Activated CD8-positive, alpha-beta memory T cell treated with anti-CD3 and anti-CD28 coated beads, Interleukin-2, amount 50 U/mL, for 4 hours (primary cell): Measurements from ENCODE around the gene CCDC12.

Source experiments
- DNase-seq: peaks from one replicate; pipeline ENCODE4 v3.0.0-alpha.2; 2020

The CCDC12 gene

DNA sequence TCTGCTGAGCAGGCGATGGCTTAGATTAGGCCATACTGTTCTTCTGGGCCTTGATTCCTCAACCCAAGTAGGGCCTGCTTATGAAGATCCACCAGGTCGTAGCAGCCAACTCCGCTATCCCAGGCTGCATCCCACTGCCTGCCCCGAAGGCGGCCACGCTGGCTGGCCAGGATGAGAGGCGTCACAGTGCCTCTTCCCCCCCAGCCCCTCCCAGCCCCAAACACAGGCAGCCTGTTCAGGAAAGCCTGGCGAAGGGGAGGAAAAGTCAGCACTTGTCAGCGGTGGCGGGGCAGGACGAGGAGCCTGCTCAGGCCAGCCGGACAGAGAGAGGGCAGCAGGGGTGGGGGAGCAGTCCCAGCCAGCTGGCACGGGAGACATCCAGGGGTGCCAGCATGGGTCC is 87.8 kb downstream of the CCDC12 start:
- no peak for DNase-seq

DNA sequence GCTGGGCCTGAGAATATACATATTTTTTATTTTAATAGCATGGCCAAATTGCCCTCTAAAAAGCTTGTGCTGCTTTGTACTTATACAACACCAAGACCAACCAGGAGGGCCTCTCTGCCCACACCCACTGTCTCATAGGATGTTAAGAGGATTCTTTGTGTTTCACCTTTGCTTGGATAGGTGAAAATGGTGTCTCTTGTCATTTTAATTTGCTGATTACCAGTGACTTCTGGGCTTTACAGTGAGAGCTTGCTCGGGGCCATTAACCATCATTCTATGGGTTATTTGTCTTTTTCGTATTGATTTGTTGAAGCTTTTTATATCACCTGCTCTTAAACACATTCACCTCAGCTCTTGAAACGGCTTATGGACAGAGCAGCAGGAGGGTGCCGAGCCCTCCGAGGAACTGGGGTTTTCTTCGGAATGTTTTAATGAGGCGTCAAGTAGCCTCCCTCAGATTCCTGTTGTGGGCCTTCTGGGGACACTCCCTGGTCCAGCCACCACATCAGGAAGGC is 88.5 kb downstream of the CCDC12 start:
- DNase-seq, result no peak

DNA sequence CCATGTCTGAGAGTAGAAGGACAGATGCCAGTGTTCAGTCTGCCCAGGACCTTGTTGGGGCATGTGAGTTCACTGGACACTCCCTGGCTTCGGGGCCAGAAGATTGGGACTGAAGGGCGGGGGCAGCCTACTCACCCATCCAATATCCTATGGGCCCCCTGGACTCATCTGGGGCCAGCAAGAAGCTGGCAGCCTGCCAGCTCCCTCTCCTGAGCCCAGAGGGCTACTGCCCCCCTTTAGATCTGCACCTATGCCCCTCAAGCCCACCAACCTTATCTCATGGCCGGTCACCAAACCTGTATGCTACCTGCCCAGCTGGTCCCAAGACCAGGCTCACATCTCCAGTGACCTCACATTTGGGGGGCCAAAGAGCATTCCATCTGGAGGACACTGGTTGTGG is 90.9 kb downstream of the CCDC12 start:
- DNase-seq, result no peak

DNA sequence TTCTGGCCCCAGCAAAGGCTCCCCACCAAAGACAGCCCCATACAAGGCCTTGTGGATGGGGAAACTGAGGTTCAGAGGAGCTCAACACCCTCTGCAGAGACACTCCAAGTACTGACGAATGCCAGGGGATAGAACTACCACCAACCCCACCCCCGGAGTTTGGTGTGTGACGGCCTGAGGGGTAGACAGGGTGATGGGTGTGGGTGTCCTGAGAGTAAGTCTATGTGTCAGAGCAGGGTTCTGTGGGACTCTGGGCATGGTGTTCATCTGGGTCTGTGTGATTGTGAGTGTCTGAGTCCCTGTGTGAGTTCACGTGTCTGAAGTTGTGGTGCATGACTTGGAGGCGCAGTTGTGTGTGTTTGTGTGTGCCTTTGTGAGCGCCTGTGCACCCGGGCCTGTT is 91.6 kb downstream of the CCDC12 start:
- DNase-seq, result no peak

DNA sequence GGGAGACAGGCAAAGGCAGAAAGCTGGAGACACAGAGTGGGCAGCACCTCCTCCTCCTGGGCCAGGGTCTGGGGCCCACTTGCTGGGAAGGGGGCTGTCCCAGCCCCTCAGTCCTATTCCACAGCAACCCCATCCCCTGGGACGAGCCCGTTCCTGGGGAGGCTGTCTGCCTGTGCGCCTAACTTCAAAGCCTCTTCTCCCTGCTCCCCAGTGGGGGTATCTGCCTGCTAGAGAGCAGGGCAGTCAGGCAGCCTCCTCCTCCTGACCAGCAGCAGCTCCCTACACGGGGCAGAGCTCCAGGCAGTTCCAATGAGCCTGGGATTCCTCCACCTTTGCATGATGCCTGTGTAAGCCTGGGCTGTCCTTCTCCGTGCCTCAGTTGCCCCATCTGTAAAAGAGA is 92.1 kb downstream of the CCDC12 start:
- DNase-seq, result no peak

DNA sequence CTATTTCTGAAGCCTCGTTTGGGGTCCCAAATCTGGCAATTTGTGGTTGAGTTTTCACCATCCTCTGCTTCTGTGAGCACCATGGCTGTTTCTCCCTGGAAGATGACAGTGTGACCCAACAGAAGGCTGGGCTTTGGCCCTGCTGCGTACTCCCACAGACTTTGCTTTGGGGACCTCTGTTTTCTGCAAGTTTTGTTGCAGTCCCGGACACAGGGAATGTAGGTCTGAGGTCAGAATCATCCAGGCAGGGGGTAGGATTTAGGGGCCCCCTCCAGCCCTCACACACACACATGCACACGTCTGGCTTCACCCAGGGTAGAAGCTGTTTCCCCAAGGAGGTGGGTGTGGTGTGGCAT is 92.7 kb downstream of the CCDC12 start:
- DNase-seq, result no peak

DNA sequence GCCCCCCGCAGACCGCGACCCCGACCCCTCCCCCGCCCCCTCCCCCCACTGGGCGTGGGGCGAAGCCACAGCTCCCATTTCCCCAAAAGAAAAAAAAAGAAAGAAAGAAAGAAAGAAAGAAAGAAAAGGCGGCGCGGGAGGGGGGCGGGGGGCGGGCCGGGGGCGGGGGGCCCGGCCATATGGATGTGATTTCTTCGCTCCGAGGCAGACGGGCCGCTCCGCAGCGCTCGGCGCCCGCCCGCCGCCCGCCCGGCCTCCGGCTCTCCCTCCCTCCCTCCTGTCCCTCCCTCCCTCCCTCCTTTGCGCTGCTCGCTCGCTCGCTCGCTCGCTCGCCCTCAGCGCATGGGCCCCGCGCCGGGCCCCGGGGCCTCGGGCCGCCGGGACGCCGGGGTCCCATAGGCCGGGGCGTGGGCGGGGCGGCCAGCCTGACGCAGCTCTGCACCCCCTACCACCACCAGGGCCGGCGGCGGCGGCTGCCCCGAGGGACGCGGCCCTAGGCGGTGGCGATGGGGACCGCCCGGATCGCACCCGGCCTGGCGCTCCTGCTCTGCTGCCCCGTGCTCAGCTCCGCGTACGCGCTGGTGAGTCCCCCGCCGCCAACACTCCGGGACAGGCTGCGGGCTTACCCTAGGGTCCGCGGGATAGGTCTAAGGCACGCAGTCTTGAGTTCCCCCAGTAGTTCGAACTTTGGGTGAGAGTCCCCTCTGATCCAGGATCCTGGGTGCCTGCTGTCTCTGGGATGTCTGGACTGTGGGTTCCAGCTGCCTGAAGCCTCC is 93.3 kb downstream of the CCDC12 start:
- no peak for DNase-seq

DNA sequence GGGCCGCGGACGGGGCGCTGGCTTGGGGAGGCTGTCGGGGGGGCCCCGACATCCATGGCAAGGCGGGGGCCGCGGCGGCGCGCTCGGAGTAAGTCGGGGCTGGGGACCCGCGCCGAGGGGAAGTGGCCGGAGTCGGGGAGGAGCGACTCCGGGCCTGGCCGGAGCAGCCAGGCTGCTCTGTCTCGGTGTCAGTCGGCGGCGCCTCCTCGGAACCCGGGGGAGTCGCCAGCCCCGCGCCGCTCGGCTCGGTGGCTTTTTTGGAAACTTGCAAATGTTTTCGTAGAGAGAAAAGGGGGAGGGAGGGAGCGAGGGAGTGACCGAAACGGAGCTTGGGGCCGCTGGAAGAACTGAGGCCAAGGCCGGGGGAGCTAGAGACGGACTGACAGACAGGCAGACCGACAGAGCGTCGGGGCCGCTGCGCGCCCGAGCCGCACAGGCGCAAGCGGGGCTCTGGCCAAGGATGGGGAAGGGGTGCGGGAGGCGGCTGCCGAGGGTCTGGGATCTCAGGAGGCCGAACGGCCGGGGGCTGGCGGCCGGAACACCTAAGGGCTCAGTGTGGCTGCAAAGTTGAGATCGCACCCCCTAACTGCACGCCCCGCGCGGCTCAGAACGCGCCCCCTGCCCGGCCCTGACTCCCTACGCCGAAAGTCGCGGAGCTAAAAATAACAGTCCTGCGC is 94.0 kb downstream of the CCDC12 start:
- DNase-seq, result no peak

DNA sequence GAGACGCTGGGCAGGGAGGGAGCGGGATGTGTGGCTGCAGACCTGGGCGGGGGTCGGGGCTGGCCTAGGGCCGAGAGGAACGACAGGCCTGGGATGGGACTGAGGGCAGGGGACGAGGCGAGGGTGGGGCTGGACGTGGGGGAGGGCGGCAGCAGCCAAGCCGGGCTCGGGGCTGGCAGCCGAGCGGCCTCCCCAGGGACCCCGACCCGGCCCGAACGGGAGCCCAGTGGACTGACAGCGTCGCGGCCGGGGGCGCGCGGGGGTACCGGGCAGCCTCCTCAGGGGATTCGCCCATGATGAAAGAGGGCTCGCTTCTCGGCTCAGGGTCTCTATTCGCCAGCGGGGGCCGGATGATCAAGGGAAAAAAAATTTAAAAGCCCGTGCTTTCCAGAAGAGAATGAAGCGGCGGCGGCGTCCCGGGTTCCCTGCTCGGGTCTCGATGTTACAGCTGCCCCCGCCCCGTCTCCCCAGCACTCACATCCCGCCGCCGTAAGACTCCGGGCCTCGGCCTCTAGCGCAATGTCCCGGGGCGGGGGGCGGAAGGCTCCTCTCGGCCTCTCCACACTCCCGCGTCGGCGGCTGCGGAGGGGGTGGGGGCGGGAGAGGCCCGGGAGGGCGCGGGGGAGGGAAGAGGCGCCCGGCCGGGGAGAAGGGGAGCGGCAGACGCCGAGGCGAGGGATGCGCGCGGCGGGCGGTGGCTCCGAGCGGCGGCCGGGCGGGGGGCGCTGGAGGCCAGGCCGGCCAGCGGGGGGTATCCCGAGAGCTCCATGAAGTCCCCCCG is 94.8 kb downstream of the CCDC12 start:
- DNase-seq, result peak; percentile 35

DNA sequence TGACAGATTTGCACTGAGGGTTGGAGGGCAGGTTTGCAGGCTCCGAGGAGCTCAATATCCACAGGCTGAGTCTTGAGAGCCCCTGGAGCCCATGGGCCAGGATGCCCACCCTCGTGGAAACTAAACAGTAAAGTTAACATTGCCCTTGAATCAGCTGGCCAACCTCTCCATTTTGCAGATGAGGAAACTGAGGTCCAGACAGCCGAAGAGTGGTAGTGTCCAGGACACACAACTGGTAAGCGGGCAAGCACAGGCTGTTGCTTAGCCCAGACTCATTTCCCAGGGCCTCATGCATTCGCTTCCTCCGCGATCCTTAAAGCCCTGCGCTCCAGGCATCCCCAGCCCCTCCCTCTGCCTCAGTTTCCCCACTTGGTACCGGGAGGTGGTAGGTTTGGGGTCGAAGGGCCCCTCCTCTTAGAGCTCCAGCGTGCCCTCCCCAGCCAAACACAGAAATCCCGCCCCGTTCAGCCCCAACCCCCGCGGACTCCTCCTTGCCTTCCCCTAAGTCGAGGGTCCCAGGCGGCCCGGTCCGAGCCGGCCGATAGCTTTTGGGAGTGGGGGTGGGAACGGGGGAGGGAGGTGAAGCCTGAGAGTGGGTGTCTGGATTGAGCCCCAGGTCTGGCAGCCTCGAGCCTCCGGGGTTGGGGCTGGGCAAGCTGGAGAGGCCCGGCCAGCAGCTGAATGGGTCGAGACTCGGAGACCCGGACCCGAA is 95.5 kb downstream of the CCDC12 start:
- no peak for DNase-seq

DNA sequence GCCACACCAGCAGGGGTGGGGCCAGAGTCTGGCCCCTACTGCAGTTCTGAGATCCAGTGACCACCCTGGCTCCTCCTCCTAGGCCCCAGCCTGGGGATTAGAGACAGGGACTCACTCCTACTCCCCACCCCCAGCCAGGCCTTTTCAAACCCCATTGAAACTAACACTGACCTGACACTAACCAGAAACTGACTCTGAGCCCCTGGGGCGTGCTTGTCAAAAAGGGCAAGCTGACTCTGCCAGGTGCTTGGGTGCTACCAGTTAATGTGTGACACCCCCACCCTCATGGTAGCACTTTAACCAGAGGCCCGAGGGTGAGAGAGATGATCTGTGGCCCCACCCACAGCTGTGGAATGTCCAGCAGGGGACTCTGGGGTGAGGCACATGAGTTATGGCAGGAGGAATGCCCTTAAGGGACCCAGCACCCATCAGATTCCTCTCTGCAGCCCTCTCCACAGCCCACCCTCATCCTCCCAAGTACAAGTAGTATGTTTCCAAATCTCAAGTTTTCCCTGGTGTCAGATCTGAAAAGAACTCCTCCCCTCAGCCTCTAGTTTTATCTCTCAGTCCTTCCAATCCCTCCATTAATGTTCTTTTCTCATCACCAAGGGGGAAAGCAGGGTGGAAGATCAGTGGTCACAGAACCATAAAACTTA is 97.6 kb downstream of the CCDC12 start:
- no peak for DNase-seq

DNA sequence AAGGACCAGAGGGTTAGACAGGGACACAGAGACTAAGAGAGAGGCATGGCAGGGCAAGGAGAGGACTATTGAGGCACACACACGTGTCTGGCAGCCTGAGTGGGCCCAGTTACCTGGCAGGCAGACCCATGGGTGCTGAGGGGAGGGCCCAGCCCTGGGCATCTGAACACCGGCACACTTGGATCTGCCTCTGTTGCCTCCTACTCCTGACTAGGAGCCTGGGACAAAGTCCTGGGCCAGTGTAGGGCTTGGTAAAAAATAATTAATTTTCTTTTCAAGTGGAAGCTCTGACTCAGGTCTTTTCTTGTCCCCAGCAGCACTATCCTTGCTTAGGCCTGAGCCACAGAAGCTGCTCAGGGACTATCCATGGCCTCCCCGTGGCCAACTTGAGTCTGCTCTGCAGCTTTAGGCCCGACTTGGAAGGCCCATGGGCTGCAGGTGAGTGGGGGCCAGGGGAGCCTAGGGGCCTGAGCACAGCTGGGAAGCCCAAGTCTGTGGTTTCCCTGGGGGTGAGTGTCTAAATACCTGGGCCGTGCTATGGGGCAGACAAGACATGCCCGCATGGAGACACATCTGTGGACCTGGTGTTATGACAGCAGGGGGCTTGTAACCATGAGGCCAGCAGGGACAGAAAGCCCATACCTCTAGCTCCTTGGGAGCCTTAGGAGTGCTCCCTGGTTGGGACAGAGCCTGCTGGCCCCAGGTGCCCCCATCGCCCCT is 99.0 kb downstream of the CCDC12 start, which contains the start of gene PTH1R:
Gene PTH1R (plus strand): TSS at position 316 of the 720 bp plus-strand sequence. CDS start 5,839 bp downstream, outside the sequence.
- DNase-seq, result no peak

DNA sequence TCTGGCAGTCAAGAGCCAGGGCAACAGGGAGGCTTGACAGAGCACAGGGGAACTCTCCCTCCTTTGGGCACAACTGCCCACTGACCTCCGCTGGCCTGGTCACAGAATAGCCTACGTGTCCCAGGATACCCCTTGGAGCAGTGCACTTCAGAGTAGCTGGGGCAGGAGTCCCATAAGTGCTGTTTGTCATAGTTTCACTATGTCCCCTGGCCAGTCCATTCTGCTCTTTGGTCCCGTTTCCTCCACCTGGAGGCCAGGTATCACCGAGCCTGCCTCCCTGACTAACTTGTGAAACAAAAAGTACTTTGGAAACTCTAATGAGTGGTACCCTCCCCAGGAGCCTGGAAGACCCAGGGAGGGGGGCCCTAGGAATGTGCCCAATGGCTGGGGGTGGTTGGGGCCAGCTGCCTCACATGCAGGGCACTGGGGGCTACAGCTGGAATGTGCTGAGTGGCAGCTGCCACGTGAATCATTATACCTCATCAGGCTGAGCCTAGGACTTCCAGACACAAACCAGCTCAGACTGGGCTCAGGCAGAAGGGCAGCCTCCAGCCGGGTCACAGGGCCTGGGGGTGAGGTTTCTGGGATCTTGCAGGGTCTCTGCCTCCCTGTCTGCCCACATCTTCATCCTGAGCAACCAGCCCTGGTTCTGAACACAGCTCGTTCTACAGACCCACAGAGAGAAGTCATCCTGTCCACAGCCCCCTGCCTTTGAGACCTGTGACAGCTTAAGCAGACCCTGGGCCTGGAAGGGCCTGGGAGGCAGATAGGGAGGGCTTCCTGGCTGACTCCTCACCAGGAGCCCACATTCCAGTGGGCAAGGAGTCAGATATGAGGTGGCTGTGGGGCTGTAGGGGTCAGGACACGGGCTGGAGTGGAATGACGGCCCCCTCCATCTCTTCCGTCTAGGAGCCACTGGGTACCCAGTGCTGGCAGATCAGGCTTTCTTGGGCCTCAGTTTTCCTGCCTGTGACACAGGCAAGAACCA is 99.9 kb downstream of the CCDC12 start:
- no peak for DNase-seq

DNA sequence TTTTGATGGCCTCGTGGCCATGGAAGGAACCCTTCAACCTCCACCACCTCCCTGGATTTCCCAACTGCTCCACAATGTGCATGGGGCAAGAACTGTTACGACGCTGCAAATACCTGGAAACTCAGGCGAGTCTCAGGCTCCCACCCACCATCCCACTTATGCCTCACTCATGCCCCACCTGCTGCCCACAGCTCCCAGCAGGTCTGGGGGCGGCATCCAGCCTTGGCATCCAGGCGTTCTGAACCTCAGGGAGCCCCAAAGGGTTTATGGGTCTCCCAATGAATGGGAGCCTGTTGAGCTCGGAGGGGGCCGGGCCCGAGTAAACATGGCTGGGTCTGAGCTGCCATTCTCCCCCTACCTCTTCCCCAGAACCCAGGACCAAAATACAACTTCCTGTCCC is 101.0 kb downstream of the CCDC12 start:
- no peak for DNase-seq

DNA sequence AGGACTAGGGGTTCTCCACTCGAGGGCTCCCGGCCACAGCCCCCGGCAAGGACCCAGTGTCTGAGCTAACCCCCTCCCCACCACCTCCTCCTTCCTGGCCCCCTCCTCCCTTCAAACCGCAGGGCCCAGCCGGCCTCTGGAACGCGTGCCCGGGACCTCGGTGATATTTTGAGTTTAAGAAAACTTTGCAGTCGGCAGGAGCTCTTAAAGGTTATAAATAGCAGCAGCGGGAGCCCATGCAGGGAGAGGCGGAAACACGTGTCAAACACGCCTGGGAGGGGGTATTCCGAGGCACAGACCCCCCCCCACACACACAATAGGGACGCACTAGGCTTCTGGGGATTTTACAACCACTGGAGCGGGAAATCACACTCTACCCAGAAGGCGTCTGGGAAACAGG is 102.1 kb downstream of the CCDC12 start:
- no peak for DNase-seq

DNA sequence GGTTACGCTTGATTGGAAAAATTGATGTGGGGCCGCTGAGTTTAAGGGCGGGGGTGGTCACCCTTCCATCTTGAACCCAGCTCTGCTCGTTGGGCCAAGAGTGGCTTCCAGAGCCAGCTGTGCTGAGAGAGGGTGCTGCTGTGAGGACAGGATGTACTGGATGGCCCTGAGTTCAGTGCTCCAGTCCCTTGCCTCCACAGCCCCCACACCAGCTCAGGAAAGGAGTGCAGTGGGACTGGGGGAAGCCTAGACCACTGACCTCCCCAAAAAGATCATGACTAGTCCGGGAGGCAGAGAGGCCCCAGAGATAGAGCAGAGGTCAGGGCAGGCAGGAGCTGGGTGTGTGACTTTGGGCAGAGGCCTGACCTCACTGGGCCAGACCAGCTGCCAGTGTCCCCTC is 103.0 kb downstream of the CCDC12 start:
- no peak for DNase-seq
